Testis (tissue), 2 donors: Measurements from ENCODE around the gene GTF3C2.

Experiments used
- CTCF ChIP-seq, 3 experiments: fragments of 450-650 bp in 2 of 3; fragments of 200-600 bp in 1 of 3; sonication (generic) in 1 of 3; IDR thresholded peaks; one replicate each; pipeline ENCODE4 v1.5.1; 2016 to 2019; ENCODE audit warnings: antibody characterized with exemption in 3 of 3, mild to moderate bottlenecking in 2 of 3, moderate library complexity in 1 of 3
- POLR2A ChIP-seq: fragments of 450-650 bp; IDR thresholded peaks from one replicate; pipeline ENCODE4 v1.6.1; 2017; ENCODE audit warnings: antibody characterized with exemption, mild to moderate bottlenecking, moderate library complexity

- TF ChIP-seq CTCF (IDR thresholded peaks at IDR 0.05) (no peak), POLR2A (no peak)
Observed at GRCh38 chr2:27291865-27292264, 64.7 kb downstream of the GTF3C2 start.
